Measurements from ENCODE around the gene CHD3.
A peak's percentile ranks its signal among the peaks of the same experiment; 100 is the strongest.

Gene CHD3

DNA sequence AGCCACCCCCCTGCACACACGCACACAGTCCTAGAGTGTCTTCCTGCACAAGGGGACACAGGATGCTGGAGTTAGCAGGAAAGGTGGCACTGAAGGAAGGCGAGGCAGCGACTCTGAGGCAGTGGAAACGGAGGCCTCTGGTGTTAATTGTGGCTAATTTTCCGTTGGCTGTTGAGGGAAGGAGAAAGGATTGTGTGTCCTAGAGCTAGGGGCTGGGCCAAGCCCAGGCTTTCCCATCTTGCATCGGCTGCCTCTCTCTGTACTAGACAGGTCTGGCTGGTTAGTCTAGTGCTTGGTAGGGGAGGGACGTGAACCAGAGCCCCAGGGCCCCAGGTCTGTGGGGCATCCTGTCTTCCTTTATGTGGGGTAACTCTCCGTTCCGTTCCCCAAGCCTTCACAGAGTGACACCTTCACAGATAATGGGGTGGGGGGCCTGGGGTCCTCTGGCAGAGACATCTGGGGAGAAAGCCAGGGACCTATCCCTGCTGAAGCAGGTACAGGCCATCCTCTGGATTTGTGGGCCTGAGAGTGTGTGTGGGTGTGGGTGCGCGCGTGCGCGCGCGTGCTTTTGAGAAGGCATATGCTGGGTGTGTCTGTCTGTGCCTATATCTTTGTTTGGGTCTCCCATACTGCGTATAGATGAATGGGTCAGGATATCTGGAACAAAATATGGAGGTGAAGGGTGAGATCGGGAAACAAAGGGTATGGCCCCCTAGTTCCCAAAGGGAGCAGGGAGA, at the start of gene CHD3:
TSS of gene CHD3 (plus strand) at position 606 of the 737 bp plus-strand sequence. CDS start 212 bp downstream, outside the sequence.
- TF ChIP-seq GATA1 (IDR thresholded peaks at IDR 0.05; ENCODE audit: low read depth, low read length) = no peak
- no peak for TF ChIP-seq POLR2A (IDR thresholded peaks at IDR 0.05; ENCODE audit: low read length)
- DNase-seq = peak; percentile 36 to 46

DNA sequence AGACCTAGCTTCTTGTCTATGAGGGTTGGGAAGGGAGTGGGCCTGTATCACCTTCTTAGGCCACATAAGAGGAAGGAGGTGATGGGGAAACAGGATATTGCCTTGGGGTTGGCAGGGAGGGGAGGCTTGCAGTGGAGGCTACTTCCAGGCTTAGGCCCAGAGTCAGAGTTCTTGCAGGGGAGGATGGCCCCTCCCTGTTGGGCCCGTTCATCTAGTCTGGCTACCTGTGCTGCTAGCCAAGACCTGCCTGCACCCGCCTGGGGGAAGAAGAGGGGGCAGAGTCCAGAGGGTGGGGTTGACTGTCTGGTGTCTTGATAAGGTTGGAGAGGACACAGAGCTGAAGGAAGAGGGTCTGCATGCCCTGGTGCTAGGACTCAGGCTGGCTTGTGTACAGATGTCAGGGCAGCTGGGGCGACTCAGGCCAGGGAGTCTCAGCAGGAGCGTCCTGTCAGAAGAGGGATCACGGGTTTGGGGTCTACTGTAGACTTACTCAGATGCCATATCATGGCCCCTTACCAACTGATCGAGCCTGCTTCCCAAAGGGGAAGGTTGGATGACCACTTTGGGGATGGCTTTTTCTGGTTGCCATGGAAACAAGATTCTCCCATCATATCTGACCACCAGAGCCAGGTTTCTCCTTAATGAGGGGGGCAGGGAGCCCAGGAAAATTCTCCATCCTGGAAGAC, 49.3 kb upstream of the CHD3 start:
- no peak for TF ChIP-seq GATA1 (IDR thresholded peaks at IDR 0.05; ENCODE audit: low read depth, low read length)
- no peak for TF ChIP-seq POLR2A (IDR thresholded peaks at IDR 0.05; ENCODE audit: low read length)
- peak; percentile 69 to 81 for DNase-seq

DNA sequence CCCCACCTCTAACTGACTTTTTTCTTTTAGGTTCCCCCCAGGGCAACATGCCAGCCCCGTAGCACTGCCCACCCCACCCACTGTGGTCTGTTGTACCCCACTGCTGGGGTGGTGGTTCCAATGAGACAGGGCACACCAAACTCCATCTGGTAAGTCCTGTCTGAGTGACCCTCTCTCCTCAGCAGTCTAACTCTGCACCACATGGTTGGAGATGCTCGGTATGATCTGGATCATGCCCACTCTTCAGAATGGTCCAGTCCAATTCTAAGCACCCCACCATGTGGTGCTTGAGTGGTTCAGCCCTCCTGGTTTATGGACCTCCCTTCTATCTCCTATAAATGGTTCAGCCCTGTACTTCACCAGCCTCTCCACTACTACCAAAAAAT, 48.7 kb upstream of the CHD3 start:
- TF ChIP-seq POLR2A (IDR thresholded peaks at IDR 0.05; ENCODE audit: low read length) (no peak), GATA1 (IDR thresholded peaks at IDR 0.05; ENCODE audit: low read depth, low read length) (no peak)
- DNase-seq = peak; percentile 84 to 89

DNA sequence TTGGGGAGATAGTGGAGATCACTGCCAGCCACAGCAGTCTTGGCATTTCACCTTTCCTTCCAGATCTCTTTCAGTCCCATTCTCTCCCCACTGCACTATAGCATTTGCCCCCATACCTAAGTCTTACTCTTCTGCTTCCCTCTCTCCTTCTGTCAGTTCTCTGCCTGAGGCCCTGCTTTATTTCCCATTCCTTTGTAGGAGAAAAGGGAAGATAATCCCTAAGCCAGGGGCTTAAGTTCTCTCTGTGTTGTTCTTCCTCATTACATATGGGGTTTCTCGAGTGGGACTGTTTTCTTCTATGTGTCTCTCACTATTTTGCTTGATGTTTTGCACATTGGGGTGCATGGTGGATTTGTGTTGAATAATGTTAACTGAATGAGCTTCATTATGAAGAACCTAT, 48.1 kb upstream of the CHD3 start:
- TF ChIP-seq POLR2A (IDR thresholded peaks at IDR 0.05; ENCODE audit: low read length) (peak; percentile 50), GATA1 (IDR thresholded peaks at IDR 0.05; ENCODE audit: low read depth, low read length) (no peak)
- no peak for DNase-seq

DNA sequence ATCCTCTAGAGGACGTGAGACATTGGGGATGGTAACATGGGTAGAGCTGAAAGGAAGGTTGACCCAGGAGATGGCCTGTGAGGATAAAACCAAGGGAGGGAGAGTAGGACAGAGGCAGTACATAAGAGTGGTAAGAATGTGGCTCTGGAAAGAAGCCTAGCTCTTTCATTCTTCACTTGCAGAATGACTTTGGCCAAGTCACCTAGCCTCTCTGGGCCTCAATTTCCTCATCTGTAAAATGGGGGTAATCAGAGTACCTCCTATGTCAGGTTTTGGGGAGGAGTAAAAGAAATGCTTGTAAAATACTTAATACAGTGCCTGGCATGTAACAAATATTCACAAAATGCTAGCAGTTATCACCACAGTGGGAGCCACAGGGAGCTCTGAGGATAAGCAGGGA, 47.7 kb upstream of the CHD3 start:
- TF ChIP-seq POLR2A (IDR thresholded peaks at IDR 0.05; ENCODE audit: low read length) = no peak
- no peak for TF ChIP-seq GATA1 (IDR thresholded peaks at IDR 0.05; ENCODE audit: low read depth, low read length)
- no peak for DNase-seq

DNA sequence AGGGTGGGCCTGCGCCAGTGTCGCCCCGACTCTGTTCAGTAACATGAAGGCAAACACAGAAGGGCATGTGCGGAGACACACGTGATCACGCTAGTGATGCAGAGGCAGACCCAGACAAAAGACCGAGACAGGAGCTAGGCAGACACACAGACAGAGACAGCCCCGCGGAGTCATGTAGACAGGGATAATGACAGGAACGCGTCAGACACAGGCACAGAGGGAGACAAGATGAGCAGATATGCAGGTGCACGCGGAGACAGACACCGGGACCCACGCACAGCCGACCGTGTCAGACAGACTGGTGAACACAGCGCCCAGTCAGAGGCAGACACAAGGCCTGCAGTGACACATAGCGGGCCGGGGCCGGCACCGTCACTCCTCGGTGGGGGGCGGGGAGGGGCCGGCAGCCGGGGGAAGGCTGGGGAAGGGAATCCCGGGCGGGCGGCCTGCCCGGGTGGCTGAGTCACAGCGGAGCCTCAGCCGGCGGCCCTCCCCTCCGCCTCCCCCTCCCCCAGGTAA, 47.1 kb upstream of the CHD3 start:
- DNase-seq = peak; percentile 84 to 94
- TF ChIP-seq GATA1 (IDR thresholded peaks at IDR 0.05; ENCODE audit: low read depth, low read length) = no peak
- TF ChIP-seq POLR2A (IDR thresholded peaks at IDR 0.05; ENCODE audit: low read length) = peak; percentile 31

DNA sequence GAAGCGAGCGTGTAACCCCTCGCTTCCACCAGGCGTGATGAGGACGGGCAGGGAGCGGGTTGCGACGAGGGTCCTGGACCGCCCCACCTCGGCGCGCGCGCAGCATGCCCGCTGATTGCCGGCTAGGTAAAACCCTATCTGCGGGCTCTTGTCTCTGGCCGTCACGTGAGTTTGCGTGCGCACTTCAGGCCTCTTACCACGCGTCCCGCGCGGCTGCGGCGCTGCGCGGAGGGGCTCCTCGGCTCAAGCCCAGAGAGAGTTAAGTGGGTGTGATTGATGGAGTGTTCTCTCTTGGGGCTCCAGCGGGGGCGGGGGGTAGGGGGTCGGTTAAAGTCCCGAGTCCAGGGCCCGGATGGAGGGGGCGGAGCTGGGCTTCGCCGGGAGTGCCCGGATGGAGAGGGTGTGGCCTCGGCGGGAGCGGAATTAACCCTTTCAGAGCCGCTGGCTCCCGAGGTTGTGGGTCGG, 46.6 kb upstream of the CHD3 start:
- TF ChIP-seq GATA1 (IDR thresholded peaks at IDR 0.05; ENCODE audit: low read depth, low read length) = no peak
- peak; percentile 5 for TF ChIP-seq POLR2A (IDR thresholded peaks at IDR 0.05; ENCODE audit: low read length)
- peak; percentile 90 to 94 for DNase-seq

DNA sequence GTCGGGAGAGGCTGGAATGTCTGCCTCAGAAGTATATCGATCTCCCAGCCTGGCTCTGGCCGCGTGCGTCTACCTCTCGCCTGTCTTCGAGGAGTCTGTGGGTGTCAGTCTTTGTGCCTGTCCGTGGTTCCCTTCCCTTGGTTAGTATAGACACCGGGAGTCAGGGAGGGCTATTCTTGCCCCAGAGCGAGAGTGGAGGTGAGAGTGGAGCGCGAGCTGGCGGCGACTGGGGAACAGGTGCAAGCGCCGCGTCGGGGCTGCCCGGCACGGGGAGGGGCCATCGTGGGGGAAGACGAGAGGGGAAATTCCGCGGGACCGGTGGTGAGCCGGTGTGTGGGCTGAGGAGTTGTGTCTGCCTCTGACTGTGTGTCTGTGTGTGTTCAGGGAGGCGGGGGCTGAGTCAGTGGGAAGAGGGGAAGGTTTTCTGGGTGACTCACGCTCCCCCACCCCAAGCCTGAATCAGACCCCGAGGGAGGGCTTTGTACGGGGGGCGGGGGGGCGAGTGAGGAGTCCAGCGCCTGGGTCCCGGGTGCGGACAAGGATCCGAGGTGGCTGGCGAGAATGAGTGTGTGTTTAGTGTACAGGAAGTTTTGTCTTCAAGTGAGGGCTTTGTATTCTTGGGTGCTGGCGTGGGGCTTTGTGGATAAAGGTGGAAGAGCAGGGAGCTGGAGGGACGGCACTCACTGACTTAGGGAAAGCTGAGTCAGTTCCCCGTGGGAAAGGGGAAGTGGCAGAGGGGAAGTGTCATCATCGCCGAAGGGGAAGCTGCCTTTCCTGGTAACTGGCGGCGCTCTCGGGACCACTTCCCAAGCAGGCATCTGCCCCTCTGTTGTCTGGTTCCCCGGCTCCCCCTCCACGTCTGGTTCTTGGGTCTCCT, 46.0 kb upstream of the CHD3 start:
- TF ChIP-seq POLR2A (IDR thresholded peaks at IDR 0.05; ENCODE audit: low read length) (peak; percentile 67), GATA1 (IDR thresholded peaks at IDR 0.05; ENCODE audit: low read depth, low read length) (no peak)
- peak; percentile 73 to 87 for DNase-seq

DNA sequence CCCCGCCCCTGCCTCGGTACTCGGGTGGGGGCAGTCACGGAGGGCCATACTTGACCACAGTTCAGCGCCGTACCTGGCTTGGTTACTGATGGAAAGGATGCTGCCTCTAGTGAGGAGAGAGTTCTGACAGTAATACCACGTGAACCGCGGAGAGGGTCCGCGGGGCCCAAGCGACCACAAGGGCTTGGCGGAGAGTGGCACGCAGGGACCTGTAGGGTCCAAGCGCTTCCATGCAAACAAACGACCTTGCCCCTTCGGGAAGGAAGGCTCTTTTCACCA, 45.4 kb upstream of the CHD3 start:
- TF ChIP-seq GATA1 (IDR thresholded peaks at IDR 0.05; ENCODE audit: low read depth, low read length) (no peak), POLR2A (IDR thresholded peaks at IDR 0.05; ENCODE audit: low read length) (no peak)
- peak in 1 of 2 experiments; percentile 75 for DNase-seq

DNA sequence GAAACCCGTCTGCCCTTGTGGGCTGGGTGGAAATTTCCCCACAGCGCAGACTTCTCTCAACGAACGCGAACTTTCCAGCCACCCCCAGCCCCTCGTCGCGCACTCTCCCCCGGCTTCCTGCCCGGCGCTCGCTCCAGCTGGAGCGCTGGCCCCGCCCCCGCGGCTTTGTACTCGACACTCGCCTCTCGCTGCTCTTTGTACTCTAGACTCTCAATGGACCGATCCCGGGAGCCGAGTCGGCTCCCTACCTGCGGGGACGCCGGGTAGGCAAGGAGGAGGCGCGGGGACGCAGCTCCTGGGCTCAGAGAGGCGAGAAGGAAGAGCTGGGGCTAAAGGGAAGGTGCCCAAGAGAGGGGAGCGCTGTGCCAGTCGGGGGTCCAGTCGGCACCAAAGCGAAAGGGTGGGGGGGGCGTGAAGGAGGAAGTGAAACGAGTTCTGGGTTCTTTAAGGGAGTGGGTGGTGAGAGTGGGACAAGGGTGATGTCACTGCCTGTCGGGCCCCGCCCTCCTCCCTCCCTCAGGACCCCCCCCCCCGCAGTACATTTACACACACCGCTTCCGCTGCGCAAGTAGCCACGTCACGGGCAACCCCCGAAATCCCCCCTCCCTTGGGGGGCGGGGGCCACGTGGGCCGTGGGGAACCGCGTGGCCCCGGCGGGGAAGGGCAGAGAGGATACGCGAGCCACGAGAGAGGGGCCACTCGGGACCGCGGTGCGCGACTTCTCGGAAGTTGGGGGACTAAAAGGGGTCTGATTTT, 44.9 kb upstream of the CHD3 start:
- peak; percentile 79 to 87 for DNase-seq
- peak; percentile 40 for TF ChIP-seq POLR2A (IDR thresholded peaks at IDR 0.05; ENCODE audit: low read length)
- no peak for TF ChIP-seq GATA1 (IDR thresholded peaks at IDR 0.05; ENCODE audit: low read depth, low read length)

DNA sequence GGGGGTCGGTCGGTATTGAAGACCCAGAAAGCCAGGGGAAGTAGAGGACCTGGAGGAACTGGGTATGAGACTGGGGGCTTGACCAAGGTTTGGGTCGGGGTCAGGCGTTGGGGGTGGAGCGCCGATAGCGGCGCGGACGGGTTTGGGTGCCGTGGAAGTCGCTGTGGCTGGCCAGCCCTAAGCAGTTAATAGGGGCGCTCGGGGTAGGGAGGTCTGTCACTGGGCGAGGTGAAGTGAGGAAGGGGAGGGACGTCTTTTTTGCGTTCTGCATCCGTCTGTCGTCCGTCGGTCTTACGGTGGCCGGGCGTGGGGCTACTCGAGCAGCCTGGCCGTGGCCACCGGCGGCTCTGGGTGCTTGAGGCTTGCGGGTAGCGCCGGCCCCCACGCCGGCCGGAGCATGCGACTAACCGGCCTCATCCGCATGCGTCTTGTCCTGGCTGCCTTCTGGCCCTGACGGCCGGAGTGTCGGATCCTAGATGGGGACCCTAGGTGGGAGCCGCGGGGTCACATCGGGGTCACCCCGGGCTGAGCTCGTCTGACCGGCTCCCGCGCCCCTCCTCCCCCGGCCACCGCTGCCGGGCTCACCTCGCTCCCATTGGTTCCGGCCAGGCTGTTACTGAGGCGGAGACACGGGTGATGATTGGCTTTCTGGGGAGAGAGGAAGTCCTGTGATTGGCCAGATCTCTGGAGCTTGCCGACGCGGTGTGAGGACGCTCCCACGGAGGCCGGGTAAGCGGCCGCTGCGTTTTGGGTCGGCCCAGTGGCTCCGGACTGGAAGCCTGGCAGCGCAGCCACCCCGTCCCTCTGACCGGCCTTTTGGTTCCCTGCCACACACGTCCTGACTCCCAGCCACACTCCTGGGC, 44.1 kb upstream of the CHD3 start:
- peak; percentile 86 for TF ChIP-seq POLR2A (IDR thresholded peaks at IDR 0.05; ENCODE audit: low read length)
- TF ChIP-seq GATA1 (IDR thresholded peaks at IDR 0.05; ENCODE audit: low read depth, low read length) = no peak
- DNase-seq = peak; percentile 92 to 94

DNA sequence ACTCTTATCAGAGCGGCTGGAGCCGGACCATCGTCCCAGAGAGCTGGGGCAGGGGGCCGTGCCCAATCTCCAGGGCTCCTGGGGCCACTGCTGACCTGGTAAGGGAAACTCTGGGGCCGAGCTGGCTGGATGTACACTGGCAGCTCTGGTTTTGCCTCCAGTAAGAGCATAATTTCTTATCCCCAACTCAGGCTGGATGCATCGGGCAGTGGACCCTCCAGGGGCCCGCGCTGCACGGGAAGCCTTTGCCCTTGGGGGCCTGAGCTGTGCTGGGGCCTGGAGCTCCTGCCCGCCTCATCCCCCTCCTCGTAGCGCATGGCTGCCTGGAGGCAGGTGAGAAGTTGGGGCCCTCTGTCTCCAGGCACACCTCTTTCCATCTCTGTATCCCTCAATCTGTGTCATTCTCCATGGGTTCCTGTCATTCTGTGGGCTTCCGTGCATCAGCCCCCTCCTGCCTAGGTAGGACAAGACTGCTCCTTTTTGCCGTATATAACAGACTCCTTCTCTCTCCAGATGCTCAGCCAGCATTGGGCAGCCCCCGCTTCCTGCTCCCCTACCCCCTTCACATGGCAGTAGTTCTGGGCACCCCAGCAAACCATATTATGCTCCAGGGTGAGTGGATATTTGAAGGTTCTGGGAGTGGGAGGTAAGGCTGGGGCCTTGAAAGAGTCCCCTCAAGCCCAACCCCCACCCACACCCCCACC, 43.1 kb upstream of the CHD3 start:
- no peak for TF ChIP-seq GATA1 (IDR thresholded peaks at IDR 0.05; ENCODE audit: low read depth, low read length)
- TF ChIP-seq POLR2A (IDR thresholded peaks at IDR 0.05; ENCODE audit: low read length) = no peak
- DNase-seq = no peak
